Measurements from ENCODE around the gene TMEM132C. TPM values are rescaled to one million over a fixed set of nuclear protein-coding genes. Genes with fewer than 3 reads are reported as not detected.

TMEM132C gene
- total RNA-seq, 1 experiment from 2014 or later: not detected

GRCh38 chr12:128509170-128509569 is 242.2 kb downstream of the TMEM132C start:
- intact Hi-C loops (cut with micrococcal nuclease): no loop called here
- BruUV-seq (replicated peaks): no TSS peak
- Histone ChIP-seq H3F3A (ENCODE audit: low read length, unreplicated experiment) (no peaks in the 10 kb centered on the region), H3K27me3 (ENCODE audit: low read length) (peaks cover 26% of the 10 kb centered on the region), H3K9me2 (replicated peaks; ENCODE audit: low read length) (no peaks in the 10 kb centered on the region), H4K20me1 (ENCODE audit: low read length) (no peaks in the 10 kb centered on the region), H3K4me3 (ENCODE audit: low read length) (no peak overlapping the region), H3K36me3 (ENCODE audit: low read depth, low read length) (no peaks in the 10 kb centered on the region), H3K27ac (ENCODE audit: low read length) (no peak overlapping the region), H2AFZ (ENCODE audit: low read length) (no peak overlapping the region), H3K79me2 (ENCODE audit: low read length) (no peaks in the 10 kb centered on the region), H3K4me2 (ENCODE audit: low read length) (no peak overlapping the region), H3K9ac (ENCODE audit: low read length) (no peak overlapping the region), H3K4me1 (ENCODE audit: insufficient read depth, low read length) (no peaks in the 10 kb centered on the region), H3K9me3 (ENCODE audit: low read length) (no peaks in the 10 kb centered on the region; the same call in 1 of the 2 replicates)
- ATAC-seq (no peak), DNase-seq (no peak)
- POLR2A ChIA-PET (ENCODE audit: unreplicated experiment): no interaction called here
- CTCF ChIA-PET: no interaction called here
- no peak for TF ChIP-seq EZH2 (IDR thresholded peaks at IDR 0.05; ENCODE audit: low read length, unreplicated experiment)
- no peak for TF ChIP-seq EZH2phosphoT487 (IDR thresholded peaks at IDR 0.05; ENCODE audit: borderline replicate concordance, low read length)
- TF ChIP-seq CTCF (conservative IDR thresholded peaks at IDR 0.05; ENCODE audit: low read depth, low read length): no peak

- no peaks in the 10 kb centered on the region for H3K4me1 ChIP-seq (ENCODE audit: insufficient read depth, low read length)
- CTCF ChIA-PET: no interaction called here
These were observed 243.5 kb downstream of the TMEM132C start for GRCh38 chr12:128510511-128510910.

More at GRCh38 chr12:128510511-128510910, 243.5 kb downstream of the TMEM132C start:
- Histone ChIP-seq H3K9me3 (ENCODE audit: low read length) (no peaks in the 10 kb centered on the region; the same call in 1 of the 2 replicates), H3K9ac (ENCODE audit: low read length) (no peak overlapping the region), H3K27ac (ENCODE audit: low read length) (no peak overlapping the region), H3K27me3 (ENCODE audit: low read length) (peaks cover 39% of the 10 kb centered on the region), H3K79me2 (ENCODE audit: low read length) (no peaks in the 10 kb centered on the region), H2AFZ (ENCODE audit: low read length) (no peak overlapping the region), H3K9me2 (replicated peaks; ENCODE audit: low read length) (no peaks in the 10 kb centered on the region), H3K4me2 (ENCODE audit: low read length) (no peak overlapping the region), H3K4me3 (ENCODE audit: low read length) (no peak overlapping the region), H4K20me1 (ENCODE audit: low read length) (no peaks in the 10 kb centered on the region), H3K36me3 (ENCODE audit: low read depth, low read length) (no peaks in the 10 kb centered on the region), H3F3A (ENCODE audit: low read length, unreplicated experiment) (no peaks in the 10 kb centered on the region)
- TF ChIP-seq EZH2phosphoT487 (IDR thresholded peaks at IDR 0.05; ENCODE audit: borderline replicate concordance, low read length) (no peak), EZH2 (IDR thresholded peaks at IDR 0.05; ENCODE audit: low read length, unreplicated experiment) (no peak), CTCF (conservative IDR thresholded peaks at IDR 0.05; ENCODE audit: low read depth, low read length) (no peak)
- no peak for ATAC-seq
- no TSS peak for BruUV-seq (replicated peaks)
- POLR2A ChIA-PET (ENCODE audit: unreplicated experiment): no interaction called here
- no peak for DNase-seq
- intact Hi-C loops (cut with micrococcal nuclease): no loop called here
